Measurements from ENCODE around the gene ZNF385B.

ZNF385B gene

GRCh38 chr2:179512281-179513035, 349.0 kb downstream of the ZNF385B start:
- no peak overlapping the region for H3K4me3 ChIP-seq (ENCODE audit: low read length)
- no peak overlapping the region for H2AFZ ChIP-seq (ENCODE audit: low read length)
- no peak for DNase-seq
- no peak overlapping the region for H3K9ac ChIP-seq (ENCODE audit: low read length)
- no peaks in the 10 kb centered on the region for H4K20me1 ChIP-seq (ENCODE audit: insufficient read depth, low read length)
- no peaks in the 10 kb centered on the region for H3F3A ChIP-seq (ENCODE audit: insufficient read depth, low read length)
- H3K4me1 ChIP-seq (ENCODE audit: low read length) = no peaks in the 10 kb centered on the region
- H3K36me3 ChIP-seq (replicated peaks; ENCODE audit: insufficient read depth, low read length) = no peaks in the 10 kb centered on the region
- no peaks in the 10 kb centered on the region for H3K27me3 ChIP-seq (replicated peaks; ENCODE audit: insufficient read depth, low read length)
- H3K4me2 ChIP-seq (ENCODE audit: low read depth, low read length) = no peak overlapping the region
- H3K9me3 ChIP-seq (replicated peaks; ENCODE audit: insufficient read depth, low read length) = no peaks in the 10 kb centered on the region
- no peak overlapping the region for H3K27ac ChIP-seq (ENCODE audit: low read length)
- TF ChIP-seq CTCF (IDR thresholded peaks at IDR 0.05; ENCODE audit: low read length) (no peak), EZH2 (optimal IDR thresholded peaks at IDR 0.05; ENCODE audit: low read depth, low read length) (no peak), EZH2phosphoT487 (IDR thresholded peaks at IDR 0.05; ENCODE audit: low read length) (no peak)
- H3K79me2 ChIP-seq (ENCODE audit: low read length) = no peaks in the 10 kb centered on the region
- no peaks in the 10 kb centered on the region for H3K9me2 ChIP-seq (replicated peaks; ENCODE audit: insufficient read depth, low read length)

- no peaks in the 10 kb centered on the region for H3K36me3 ChIP-seq (replicated peaks; ENCODE audit: insufficient read depth, low read length)
- no peak for TF ChIP-seq EZH2 (optimal IDR thresholded peaks at IDR 0.05; ENCODE audit: low read depth, low read length)
- TF ChIP-seq CTCF (IDR thresholded peaks at IDR 0.05; ENCODE audit: low read length) = no peak
- TF ChIP-seq EZH2phosphoT487 (IDR thresholded peaks at IDR 0.05; ENCODE audit: low read length) = no peak
- H3K4me3 ChIP-seq (ENCODE audit: low read length) = no peak overlapping the region
Observed at GRCh38 chr2:179511105-179511789, 350.2 kb downstream of the ZNF385B start.

GRCh38 chr2:179495315-179495714, 366.1 kb downstream of the ZNF385B start:
- no peak for DNase-seq
- Histone ChIP-seq H4K20me1 (ENCODE audit: insufficient read depth, low read length) (no peaks in the 10 kb centered on the region), H3K27ac (ENCODE audit: low read length) (no peak overlapping the region), H3K9ac (ENCODE audit: low read length) (no peak overlapping the region), H3K27me3 (replicated peaks; ENCODE audit: insufficient read depth, low read length) (no peaks in the 10 kb centered on the region), H3K4me1 (ENCODE audit: low read length) (no peaks in the 10 kb centered on the region), H2AFZ (ENCODE audit: low read length) (no peak overlapping the region), H3K4me2 (ENCODE audit: low read depth, low read length) (no peak overlapping the region), H3K36me3 (replicated peaks; ENCODE audit: insufficient read depth, low read length) (no peaks in the 10 kb centered on the region), H3F3A (ENCODE audit: insufficient read depth, low read length) (no peaks in the 10 kb centered on the region), H3K9me2 (replicated peaks; ENCODE audit: insufficient read depth, low read length) (no peaks in the 10 kb centered on the region), H3K79me2 (ENCODE audit: low read length) (no peaks in the 10 kb centered on the region), H3K4me3 (ENCODE audit: low read length) (no peak overlapping the region), H3K9me3 (replicated peaks; ENCODE audit: insufficient read depth, low read length) (no peaks in the 10 kb centered on the region)
- TF ChIP-seq CTCF (IDR thresholded peaks at IDR 0.05; ENCODE audit: low read length) = no peak
- TF ChIP-seq EZH2 (optimal IDR thresholded peaks at IDR 0.05; ENCODE audit: low read depth, low read length) = no peak
- no peak for TF ChIP-seq EZH2phosphoT487 (IDR thresholded peaks at IDR 0.05; ENCODE audit: low read length)

More at GRCh38 chr2:179511105-179511789, 350.2 kb downstream of the ZNF385B start:
- no peaks in the 10 kb centered on the region for H3K9me3 ChIP-seq (replicated peaks; ENCODE audit: insufficient read depth, low read length)
- no peaks in the 10 kb centered on the region for H3F3A ChIP-seq (ENCODE audit: insufficient read depth, low read length)
- H4K20me1 ChIP-seq (ENCODE audit: insufficient read depth, low read length) = no peaks in the 10 kb centered on the region
- H3K9ac ChIP-seq (ENCODE audit: low read length) = no peak overlapping the region
- DNase-seq = no peak
- no peaks in the 10 kb centered on the region for H3K9me2 ChIP-seq (replicated peaks; ENCODE audit: insufficient read depth, low read length)
- no peaks in the 10 kb centered on the region for H3K79me2 ChIP-seq (ENCODE audit: low read length)
- H3K27ac ChIP-seq (ENCODE audit: low read length) = no peak overlapping the region
- H2AFZ ChIP-seq (ENCODE audit: low read length) = no peak overlapping the region
- H3K4me1 ChIP-seq (ENCODE audit: low read length) = no peaks in the 10 kb centered on the region
- no peaks in the 10 kb centered on the region for H3K27me3 ChIP-seq (replicated peaks; ENCODE audit: insufficient read depth, low read length)
- no peak overlapping the region for H3K4me2 ChIP-seq (ENCODE audit: low read depth, low read length)

All from MM.1S (cell line).